Adrenal gland (tissue), 12 donors: Measurements from ENCODE around the gene PAOX. TPM values are rescaled to one million over a fixed set of nuclear protein-coding genes. Genes with fewer than 3 reads are reported as not detected.
"Not testable (repeated sequence)": the region's sequence is repeated elsewhere in the genome, so short reads cannot be mapped to it uniquely, and the experiment has no call there.

Source experiments
- DNase-seq, 7 donors: peaks; one replicate each; pipeline ENCODE4 v3.0.0-alpha.2; 2019 to 2020
- H3K27ac ChIP-seq, 5 donors: fragments of 200-600 bp; sonication (generic) in 4 of 5; 1 replicate in 3 of 5; 2 replicates in 2 of 5; pipeline versions ENCODE4 v1.5.1 to v1.8.0; 2016 to 2020; ENCODE audit warnings: mild to moderate bottlenecking in 1 of 5
- H3K27me3 ChIP-seq: fragments of 200-600 bp; 2 replicates; pipeline ENCODE4 v1.8.0; 2021
- H3K36me3 ChIP-seq, 2 donors: fragments of 200-600 bp; replicated peaks in 1 of 2; 1 replicate in 1 of 2; 2 replicates in 1 of 2; pipeline versions ENCODE4 v1.5.1 to v1.8.0; 2018 to 2022
- H3K4me1 ChIP-seq, 2 donors: fragments of 200-600 bp; replicated peaks in 1 of 2; 1 replicate in 1 of 2; 2 replicates in 1 of 2; pipeline versions ENCODE4 v1.5.1 to v1.8.0; 2018 to 2021
- H3K4me3 ChIP-seq, 4 donors: fragments of 200-600 bp; sonication (generic) in 3 of 4; one replicate each; pipeline ENCODE4 v1.5.1; 2016 to 2018
- H3K9me3 ChIP-seq, 3 donors: fragments of 200-600 bp; sonication (generic) in 1 of 3; replicated peaks in 1 of 3; 1 replicate in 2 of 3; 2 replicates in 1 of 3; pipeline versions ENCODE4 v1.5.1 to v1.8.0; 2016 to 2021
- POLR2A ChIP-seq, 2 donors: fragments of 450-650 bp; IDR thresholded peaks; one replicate each; pipeline ENCODE4 v1.6.1; 2017; ENCODE audit warnings: antibody characterized with exemption in 2 of 2, mild to moderate bottlenecking in 2 of 2, moderate library complexity in 1 of 2
- WGBS, 4 donors: extraction: QIAGEN DNeasy Blood & Tissue Kit in 2 of 4; methylation state at CpG; one replicate each; pipeline versions ENCODE4 v1.1.5 to v1.1.7; 2013 to 2017; 5-methylcytosine and 5-hydroxymethylcytosine counted together
- intact Hi-C, 2 donors: fragments of 100-400 bp; cut with DNase I; formaldehyde crosslinking; loops; one replicate each; pipeline versions ENCODE4 v1.14.1 to v1.15.0; 2022 to 2023
- polyA plus RNA-seq, 3 donors: library from polyadenylated mRNA; stranded (reverse); fragments of 200-250 nt in 2 of 3; fragments of 350-450 nt in 1 of 3; fragmentation: Illumina TruSeq in 1 of 3; extraction: RNeasy Lipid Tissue Mini Kit (QIAGEN cat#74804) in 1 of 3; gene quantifications; one replicate each; pipeline ENCODE4 v1.2.3, GENCODE V29; 2013 to 2014
- total RNA-seq, 9 donors: library from RNA; depleted of rRNA in 4 of 9; stranded (reverse); fragments of >200 nt in 4 of 9; fragments of 120-200 nt in 1 of 9; fragmentation: NEBNext Ultra II Directional in 1 of 9; extraction: Animal tissue kit (Norgen Biotek cat#: 25700) in 1 of 9; gene quantifications; one replicate each; pipeline versions ENCODE4 v1.1.0 to v1.2.4, GENCODE V29; 2013 to 2023
- TF ChIP-seq, protein P1 (sequence below), 6 experiments: fragments of 450-650 bp in 4 of 6; fragments of 200-600 bp in 2 of 6; sonication (generic) in 1 of 6; IDR thresholded peaks; 1 replicate in 5 of 6; 2 replicates in 1 of 6; pipeline versions ENCODE4 v1.5.1 to v1.8.0; 2016 to 2021; ENCODE audit warnings: antibody characterized with exemption in 6 of 6, mild to moderate bottlenecking in 2 of 6, moderate library complexity in 1 of 6
- donor health status: healthy with polysubstance abuse.
- donor health status: Bipolar disorder and iron deficiency.
- donor health status: DM: yes; HTN: yes; CAD: no.
- donor health status: DM: no; HTN: no; CAD: no.
- donor health status: DM: no; HTN: no; CAD: no.
- donor health status: DM: yes; HTN: yes; CAD: no.

PAOX gene
- total and polyA plus RNA-seq, 12 donors, result 1.0 to 34.4 (median 6.4) TPM

DNA sequence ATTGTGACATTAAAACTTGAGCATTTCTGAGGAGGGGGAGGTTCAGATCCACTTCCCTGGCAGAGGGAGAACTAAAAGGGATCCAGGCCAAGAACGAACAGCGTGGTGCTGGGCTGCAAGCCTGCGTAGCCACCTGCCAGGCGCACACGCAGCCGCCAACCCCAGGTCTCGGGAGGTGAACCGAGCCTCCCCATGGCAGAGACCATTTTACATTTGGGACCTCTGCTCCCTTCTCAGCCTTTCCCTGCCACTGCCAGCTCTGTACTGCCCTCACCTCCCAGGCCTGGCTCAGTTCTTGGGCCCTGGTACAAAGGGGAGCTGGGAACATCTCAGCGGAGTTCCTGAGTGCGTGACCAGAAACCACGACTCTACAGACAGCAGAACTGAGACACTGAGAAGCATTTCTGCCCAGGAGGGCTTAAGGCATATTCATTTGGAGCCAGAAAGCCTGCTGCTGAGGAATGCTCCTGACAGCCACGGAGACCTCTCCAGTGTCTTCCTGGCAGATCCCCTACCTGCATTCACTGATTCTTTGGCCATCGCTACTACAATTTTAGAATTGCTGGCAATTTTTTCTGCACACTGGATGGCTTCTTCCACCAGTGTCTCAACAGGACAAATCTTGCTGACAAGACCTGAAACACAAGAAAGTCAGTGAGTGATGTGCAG is 13.5 kb upstream of the PAOX start:
- intact Hi-C loops, result no loop called here
- Histone ChIP-seq H3K9me3 (no peaks in the 10 kb centered on the region), H3K36me3 (peaks cover 0 to 73% of the 10 kb centered on the region in 2 donors), H3K27ac (no peak overlapping the region), H3K4me1 (no peaks in the 10 kb centered on the region), H3K27me3 (no peaks in the 10 kb centered on the region), H3K4me3 (no peak overlapping the region)
- WGBS, 4 donors, result 88 to 93% (median 89%) methylated on average over 13 of the region's 13 CpGs
- TF ChIP-seq, protein P1, sequence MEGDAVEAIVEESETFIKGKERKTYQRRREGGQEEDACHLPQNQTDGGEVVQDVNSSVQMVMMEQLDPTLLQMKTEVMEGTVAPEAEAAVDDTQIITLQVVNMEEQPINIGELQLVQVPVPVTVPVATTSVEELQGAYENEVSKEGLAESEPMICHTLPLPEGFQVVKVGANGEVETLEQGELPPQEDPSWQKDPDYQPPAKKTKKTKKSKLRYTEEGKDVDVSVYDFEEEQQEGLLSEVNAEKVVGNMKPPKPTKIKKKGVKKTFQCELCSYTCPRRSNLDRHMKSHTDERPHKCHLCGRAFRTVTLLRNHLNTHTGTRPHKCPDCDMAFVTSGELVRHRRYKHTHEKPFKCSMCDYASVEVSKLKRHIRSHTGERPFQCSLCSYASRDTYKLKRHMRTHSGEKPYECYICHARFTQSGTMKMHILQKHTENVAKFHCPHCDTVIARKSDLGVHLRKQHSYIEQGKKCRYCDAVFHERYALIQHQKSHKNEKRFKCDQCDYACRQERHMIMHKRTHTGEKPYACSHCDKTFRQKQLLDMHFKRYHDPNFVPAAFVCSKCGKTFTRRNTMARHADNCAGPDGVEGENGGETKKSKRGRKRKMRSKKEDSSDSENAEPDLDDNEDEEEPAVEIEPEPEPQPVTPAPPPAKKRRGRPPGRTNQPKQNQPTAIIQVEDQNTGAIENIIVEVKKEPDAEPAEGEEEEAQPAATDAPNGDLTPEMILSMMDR (IDR thresholded peaks at IDR 0.05), result no peak
- TF ChIP-seq POLR2A (IDR thresholded peaks at IDR 0.05), result no peak
- no peak for DNase-seq

DNA sequence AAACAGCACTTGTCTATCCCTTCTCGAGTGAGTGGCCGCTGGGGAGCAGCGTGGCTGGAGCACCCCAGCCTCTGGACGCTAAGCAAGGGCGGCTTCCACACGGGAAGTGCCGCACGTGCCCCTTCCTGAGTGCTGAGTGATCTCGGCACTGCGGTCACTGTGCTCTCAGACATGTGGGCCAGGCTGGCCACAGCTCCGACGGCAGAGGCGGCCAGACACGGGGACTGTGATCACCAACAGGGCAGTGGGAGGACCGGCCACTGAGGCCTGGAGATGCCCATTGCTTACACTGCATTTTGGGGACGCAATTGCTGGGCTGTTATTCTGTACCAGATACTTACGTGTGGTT is 13.0 kb upstream of the PAOX start:
- TF ChIP-seq, protein P1 (IDR thresholded peaks at IDR 0.05), result no peak
- TF ChIP-seq POLR2A (IDR thresholded peaks at IDR 0.05), result no peak
- Histone ChIP-seq H3K9me3 (no peaks in the 10 kb centered on the region), H3K27ac (no peak overlapping the region), H3K4me1 (no peaks in the 10 kb centered on the region), H3K27me3 (no peaks in the 10 kb centered on the region), H3K4me3 (no peak overlapping the region), H3K36me3 (peaks cover 0 to 74% of the 10 kb centered on the region in 2 donors)
- 85 to 100% (median 87%) methylated on average over 5 to 17 of the region's 17 CpGs for WGBS, 4 donors
- intact Hi-C loops, result no loop called here
- no peak for DNase-seq

GRCh38 chr10:133366751-133367150 is 12.3 kb upstream of the PAOX start:
- intact Hi-C loops, result no loop called here
- Histone ChIP-seq H3K9me3 (no peaks in the 10 kb centered on the region), H3K4me1 (no peaks in the 10 kb centered on the region), H3K27ac (no peak overlapping the region), H3K36me3 (peaks cover 0 to 74% of the 10 kb centered on the region in 2 donors), H3K4me3 (no peak overlapping the region), H3K27me3 (no peaks in the 10 kb centered on the region)
- no peak for TF ChIP-seq POLR2A (IDR thresholded peaks at IDR 0.05)
- TF ChIP-seq, protein P1 (IDR thresholded peaks at IDR 0.05), result no peak
- WGBS, 4 donors, result 87 to 100% (median 96%) methylated on average over 1 to 13 of the region's 13 CpGs
- DNase-seq, result no peak

GRCh38 chr10:133367461-133367860 is 11.6 kb upstream of the PAOX start:
- intact Hi-C loops, H3K4me1 ChIP-seq, H3K4me3 ChIP-seq, H3K9me3 ChIP-seq, H3K27me3 ChIP-seq, H3K27ac ChIP-seq, DNase-seq: not testable (repeated sequence)
- H3K36me3 ChIP-seq, result peaks cover 0 to 70% of the 10 kb centered on the region in 2 donors
- WGBS, 4 donors, result 74 to 93% (median 88%) methylated on average over 1 to 3 of the region's 7 CpGs

GRCh38 chr10:133368153-133368552 is 10.9 kb upstream of the PAOX start:
- WGBS, 4 donors, result 92 to 100% (median 94%) methylated on average over 1 to 7 of the region's 7 CpGs
- no peak for TF ChIP-seq POLR2A (IDR thresholded peaks at IDR 0.05)
- TF ChIP-seq, protein P1 (IDR thresholded peaks at IDR 0.05), result no peak
- no peak for DNase-seq
- no peaks in the 10 kb centered on the region for H3K27me3 ChIP-seq
- H3K9me3 ChIP-seq, result no peaks in the 10 kb centered on the region
- no peak overlapping the region for H3K4me3 ChIP-seq
- no peak overlapping the region for H3K27ac ChIP-seq
- intact Hi-C loops, result no loop called here
- peaks cover 0 to 63% of the 10 kb centered on the region in 2 donors for H3K36me3 ChIP-seq
- peaks cover 0 to 5% of the 10 kb centered on the region in 2 donors for H3K4me1 ChIP-seq
